ENCODE results near the gene IMMP2L.

GRCh38 chr7:111588065-111588433 lies 25.8 kb upstream of the IMMP2L start:
- TF ChIP-seq, protein P1, sequence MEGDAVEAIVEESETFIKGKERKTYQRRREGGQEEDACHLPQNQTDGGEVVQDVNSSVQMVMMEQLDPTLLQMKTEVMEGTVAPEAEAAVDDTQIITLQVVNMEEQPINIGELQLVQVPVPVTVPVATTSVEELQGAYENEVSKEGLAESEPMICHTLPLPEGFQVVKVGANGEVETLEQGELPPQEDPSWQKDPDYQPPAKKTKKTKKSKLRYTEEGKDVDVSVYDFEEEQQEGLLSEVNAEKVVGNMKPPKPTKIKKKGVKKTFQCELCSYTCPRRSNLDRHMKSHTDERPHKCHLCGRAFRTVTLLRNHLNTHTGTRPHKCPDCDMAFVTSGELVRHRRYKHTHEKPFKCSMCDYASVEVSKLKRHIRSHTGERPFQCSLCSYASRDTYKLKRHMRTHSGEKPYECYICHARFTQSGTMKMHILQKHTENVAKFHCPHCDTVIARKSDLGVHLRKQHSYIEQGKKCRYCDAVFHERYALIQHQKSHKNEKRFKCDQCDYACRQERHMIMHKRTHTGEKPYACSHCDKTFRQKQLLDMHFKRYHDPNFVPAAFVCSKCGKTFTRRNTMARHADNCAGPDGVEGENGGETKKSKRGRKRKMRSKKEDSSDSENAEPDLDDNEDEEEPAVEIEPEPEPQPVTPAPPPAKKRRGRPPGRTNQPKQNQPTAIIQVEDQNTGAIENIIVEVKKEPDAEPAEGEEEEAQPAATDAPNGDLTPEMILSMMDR (optimal IDR thresholded peaks at IDR 0.05 in 1 of 3, IDR thresholded peaks at IDR 0.05 in 1 of 3, conservative IDR thresholded peaks at IDR 0.05 in 1 of 3; ENCODE audit: extremely low read depth in 1 of 3, insufficient read depth in 2 of 3, low read length in 3 of 3), result no peak
- TF ChIP-seq EZH2 (IDR thresholded peaks at IDR 0.05; ENCODE audit: low read length), result no peak

Measured in keratinocyte (primary cell).